Panc1 (cell line): ENCODE measurements around the gene NOLC1. TPM values are rescaled to one million over a fixed set of nuclear protein-coding genes. Genes with fewer than 3 reads are reported as not detected.

Experiments used
- ATAC-seq: fragments of 200-7000 bp; cut with Tn5 transposase; 2 replicates; pipeline ENCODE4 v1.9.1; 2020; ENCODE audit warnings: mild to moderate bottlenecking, moderate library complexity
- BruUV-seq: library from RNA; stranded (reverse); fragments of 400-500 nt; replicated peaks from 2 replicates; lab custom pipeline; 2021; lab: Mats Ljungman, UMichigan
- CTCF ChIA-PET: fragments of 300-600 bp; sonication (Branson Sonifier 250); formaldehyde crosslinking; loops from one replicate; lab custom pipeline; 2022; ENCODE audit warnings: antibody characterized with exemption; lab: Charles Lee
- POLR2A ChIA-PET: fragments of 300-600 bp; sonication (Branson Sonifier 250); formaldehyde crosslinking; loops from one replicate; lab custom pipeline; 2022; ENCODE audit warnings: antibody characterized with exemption; lab: Charles Lee
- DNase-seq: peaks from one replicate; pipeline ENCODE4 v3.0.0-alpha.2; 2010; ENCODE audit warnings: low read depth, low spot score
- H3K27ac ChIP-seq: 2 replicates; pipeline ENCODE4 v1.5.1; 2011; ENCODE audit warnings: mild to moderate bottlenecking, low read length, inconsistent platforms
- H3K27me3 ChIP-seq: fragments of 200-500 bp; sonication (Bioruptor generic); 2 replicates; pipeline ENCODE4 v1.6.0; 2014; ENCODE audit warnings: low read length, inconsistent platforms; ENCODE audit not compliant: control insufficient read depth, insufficient read depth
- H3K36me3 ChIP-seq: fragments of 200-500 bp; sonication (Bioruptor generic); 2 replicates; pipeline ENCODE4 v1.5.1; 2014; ENCODE audit warnings: inconsistent platforms, mild to moderate bottlenecking, low read length, moderate library complexity; ENCODE audit not compliant: control insufficient read depth, insufficient read depth
- H3K4me1 ChIP-seq: 2 replicates; pipeline ENCODE4 v1.5.1; 2011; ENCODE audit warnings: inconsistent platforms, mild to moderate bottlenecking, low read length, moderate library complexity; ENCODE audit not compliant: control insufficient read depth, insufficient read depth
- H3K4me3 ChIP-seq, 2 experiments: 2 replicates each; pipeline ENCODE4 v1.5.1; 2011 to 2012; ENCODE audit warnings: low read depth in 2 of 2, low read length in 2 of 2, mild to moderate bottlenecking in 2 of 2, inconsistent platforms in 1 of 2, moderate library complexity in 1 of 2
- H3K9me3 ChIP-seq: fragments of 200-500 bp; sonication (Bioruptor generic); 2 replicates; pipeline ENCODE4 v1.5.1; 2014; ENCODE audit warnings: low read depth, mild to moderate bottlenecking, inconsistent platforms, low read length, moderate library complexity; ENCODE audit not compliant: control insufficient read depth, insufficient read depth
- POLR2AphosphoS5 ChIP-seq: IDR thresholded peaks from 2 replicates; pipeline ENCODE4 v1.6.1; 2012; ENCODE audit warnings: mild to moderate bottlenecking, low read depth, low read length, moderate library complexity
- SIN3A ChIP-seq: IDR thresholded peaks from 2 replicates; pipeline ENCODE4 v1.6.1; 2012; ENCODE audit warnings: low read depth, mild to moderate bottlenecking, low read length, moderate library complexity, borderline replicate concordance; ENCODE audit not compliant: insufficient read depth
- TCF7L2 ChIP-seq: IDR thresholded peaks from 2 replicates; pipeline ENCODE4 v1.6.1; 2011; ENCODE audit warnings: mild to moderate bottlenecking, low read depth, low read length, inconsistent platforms
- in situ Hi-C: cut with HindIII; loops from 2 replicates; pipeline ENCODE4 v1.10.0; 2016; ENCODE audit warnings: low sequenced_read_pairs, low pct_unique_long_range_greater_than_20kb
- intact Hi-C: fragments of 100-400 bp; cut with micrococcal nuclease; formaldehyde crosslinking; loops from one replicate; pipeline ENCODE4 v1.10.0; 2022; ENCODE audit not compliant: unreplicated experiment
- total RNA-seq: library from RNA; stranded (reverse); gene quantifications from one replicate; pipeline ENCODE4 v1.2.1, GENCODE V29; 2021; ENCODE audit not compliant: unreplicated experiment
- TF ChIP-seq, protein P1 (sequence below): fragments of 450-650 bp; IDR thresholded peaks from 2 replicates; pipeline ENCODE4 v1.5.1; 2017; ENCODE audit warnings: mild to moderate bottlenecking
- TF ChIP-seq, protein P2 (sequence below), 2 experiments: IDR thresholded peaks; 2 replicates each; pipeline ENCODE4 v1.6.1; 2011 to 2012; ENCODE audit warnings: low read depth in 2 of 2, control low read depth in 1 of 2, low read length in 1 of 2, mild to moderate bottlenecking in 1 of 2, moderate library complexity in 1 of 2; ENCODE audit not compliant: insufficient read depth in 1 of 2

The NOLC1 gene
- total RNA-seq, 1 experiment from 2014 or later = 182 TPM

DNA sequence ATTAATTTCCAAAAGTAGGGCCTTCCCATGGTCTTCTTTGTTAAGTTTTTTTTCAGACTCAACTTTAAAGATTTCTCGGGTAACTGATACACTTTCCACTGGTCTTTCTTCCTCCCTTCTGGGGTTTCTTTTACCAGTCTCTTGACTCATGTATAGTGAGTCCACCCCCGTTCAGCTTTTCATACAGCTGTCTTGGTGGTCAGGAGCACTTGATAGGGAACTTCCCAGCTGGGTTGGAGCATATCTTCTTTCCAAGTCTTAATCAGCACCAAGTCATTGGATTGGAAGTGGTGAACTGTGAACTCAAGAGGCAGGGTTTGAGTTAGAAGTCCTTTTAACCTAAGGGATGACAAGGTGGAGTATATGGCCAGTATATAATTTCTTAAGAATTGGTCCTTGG, 44.7 kb downstream of the NOLC1 start:
- Histone ChIP-seq H3K9me3 (peaks cover 15% of the 10 kb centered on the region), H3K4me1 (no peaks in the 10 kb centered on the region), H3K27me3 (peaks cover 4% of the 10 kb centered on the region; the same call in 1 of the 2 replicates), H3K4me3 (no peak overlapping the region), H3K36me3 (no peaks in the 10 kb centered on the region), H3K27ac (no peak overlapping the region)
- intact Hi-C loops (no loop called here), in situ Hi-C loops (no loop called here)
- ATAC-seq (no peak), DNase-seq (no peak)
- BruUV-seq = no TSS peak
- ChIA-PET POLR2A (no interaction called here), CTCF (no interaction called here)
- TF ChIP-seq POLR2AphosphoS5 (no peak), TCF7L2 (no peak), SIN3A (no peak)
- TF ChIP-seq, protein P1, sequence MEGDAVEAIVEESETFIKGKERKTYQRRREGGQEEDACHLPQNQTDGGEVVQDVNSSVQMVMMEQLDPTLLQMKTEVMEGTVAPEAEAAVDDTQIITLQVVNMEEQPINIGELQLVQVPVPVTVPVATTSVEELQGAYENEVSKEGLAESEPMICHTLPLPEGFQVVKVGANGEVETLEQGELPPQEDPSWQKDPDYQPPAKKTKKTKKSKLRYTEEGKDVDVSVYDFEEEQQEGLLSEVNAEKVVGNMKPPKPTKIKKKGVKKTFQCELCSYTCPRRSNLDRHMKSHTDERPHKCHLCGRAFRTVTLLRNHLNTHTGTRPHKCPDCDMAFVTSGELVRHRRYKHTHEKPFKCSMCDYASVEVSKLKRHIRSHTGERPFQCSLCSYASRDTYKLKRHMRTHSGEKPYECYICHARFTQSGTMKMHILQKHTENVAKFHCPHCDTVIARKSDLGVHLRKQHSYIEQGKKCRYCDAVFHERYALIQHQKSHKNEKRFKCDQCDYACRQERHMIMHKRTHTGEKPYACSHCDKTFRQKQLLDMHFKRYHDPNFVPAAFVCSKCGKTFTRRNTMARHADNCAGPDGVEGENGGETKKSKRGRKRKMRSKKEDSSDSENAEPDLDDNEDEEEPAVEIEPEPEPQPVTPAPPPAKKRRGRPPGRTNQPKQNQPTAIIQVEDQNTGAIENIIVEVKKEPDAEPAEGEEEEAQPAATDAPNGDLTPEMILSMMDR = no peak
- TF ChIP-seq, protein P2, sequence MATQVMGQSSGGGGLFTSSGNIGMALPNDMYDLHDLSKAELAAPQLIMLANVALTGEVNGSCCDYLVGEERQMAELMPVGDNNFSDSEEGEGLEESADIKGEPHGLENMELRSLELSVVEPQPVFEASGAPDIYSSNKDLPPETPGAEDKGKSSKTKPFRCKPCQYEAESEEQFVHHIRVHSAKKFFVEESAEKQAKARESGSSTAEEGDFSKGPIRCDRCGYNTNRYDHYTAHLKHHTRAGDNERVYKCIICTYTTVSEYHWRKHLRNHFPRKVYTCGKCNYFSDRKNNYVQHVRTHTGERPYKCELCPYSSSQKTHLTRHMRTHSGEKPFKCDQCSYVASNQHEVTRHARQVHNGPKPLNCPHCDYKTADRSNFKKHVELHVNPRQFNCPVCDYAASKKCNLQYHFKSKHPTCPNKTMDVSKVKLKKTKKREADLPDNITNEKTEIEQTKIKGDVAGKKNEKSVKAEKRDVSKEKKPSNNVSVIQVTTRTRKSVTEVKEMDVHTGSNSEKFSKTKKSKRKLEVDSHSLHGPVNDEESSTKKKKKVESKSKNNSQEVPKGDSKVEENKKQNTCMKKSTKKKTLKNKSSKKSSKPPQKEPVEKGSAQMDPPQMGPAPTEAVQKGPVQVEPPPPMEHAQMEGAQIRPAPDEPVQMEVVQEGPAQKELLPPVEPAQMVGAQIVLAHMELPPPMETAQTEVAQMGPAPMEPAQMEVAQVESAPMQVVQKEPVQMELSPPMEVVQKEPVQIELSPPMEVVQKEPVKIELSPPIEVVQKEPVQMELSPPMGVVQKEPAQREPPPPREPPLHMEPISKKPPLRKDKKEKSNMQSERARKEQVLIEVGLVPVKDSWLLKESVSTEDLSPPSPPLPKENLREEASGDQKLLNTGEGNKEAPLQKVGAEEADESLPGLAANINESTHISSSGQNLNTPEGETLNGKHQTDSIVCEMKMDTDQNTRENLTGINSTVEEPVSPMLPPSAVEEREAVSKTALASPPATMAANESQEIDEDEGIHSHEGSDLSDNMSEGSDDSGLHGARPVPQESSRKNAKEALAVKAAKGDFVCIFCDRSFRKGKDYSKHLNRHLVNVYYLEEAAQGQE (IDR thresholded peaks at IDR 0.05; ENCODE audit: insufficient read depth in 1 of 2, low read depth in 2 of 2, low read length in 1 of 2) = no peak

DNA sequence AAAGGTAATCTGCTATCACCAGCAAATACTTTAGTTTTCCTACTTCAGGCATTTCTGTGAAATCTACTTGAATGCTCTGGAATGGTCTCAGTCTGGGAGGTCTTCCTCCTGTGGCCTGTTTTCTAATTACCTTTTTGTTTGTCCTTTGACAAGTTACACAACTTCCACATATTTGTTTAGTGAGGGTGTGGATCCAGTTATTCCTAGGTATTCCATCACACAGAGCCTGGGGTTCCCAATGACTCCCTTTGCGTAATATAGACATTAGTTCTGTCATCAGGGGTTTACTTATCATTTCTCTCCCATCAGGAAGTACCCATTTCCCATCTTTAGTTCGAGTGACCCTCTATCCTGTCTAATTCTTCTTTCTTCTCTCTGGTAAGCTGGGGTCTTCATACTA, 45.8 kb downstream of the NOLC1 start:
- CTCF ChIA-PET = no interaction called here
- in situ Hi-C loops = no loop called here

More for the DNA sequence above, 45.8 kb downstream of the NOLC1 start:
- H3K4me1 ChIP-seq = no peaks in the 10 kb centered on the region
- no peak overlapping the region for H3K4me3 ChIP-seq
- DNase-seq (no peak), ATAC-seq (no peak)
- H3K36me3 ChIP-seq = no peaks in the 10 kb centered on the region
- no TSS peak for BruUV-seq
- no peak overlapping the region for H3K27ac ChIP-seq
- H3K27me3 ChIP-seq = peaks cover 4% of the 10 kb centered on the region; the same call in 1 of the 2 replicates
- TF ChIP-seq, protein P2 (IDR thresholded peaks at IDR 0.05; ENCODE audit: insufficient read depth in 1 of 2, low read depth in 2 of 2, low read length in 1 of 2) = no peak
- no peak for TF ChIP-seq SIN3A
- TF ChIP-seq POLR2AphosphoS5 = no peak
- no peak for TF ChIP-seq TCF7L2
- TF ChIP-seq, protein P1 = no peak
- intact Hi-C loops = no loop called here
- peaks cover 11% of the 10 kb centered on the region; the same call in 1 of the 2 replicates for H3K9me3 ChIP-seq
- POLR2A ChIA-PET = no interaction called here
